ENCODE data around the gene SMURF2.

SMURF2 gene

DNA sequence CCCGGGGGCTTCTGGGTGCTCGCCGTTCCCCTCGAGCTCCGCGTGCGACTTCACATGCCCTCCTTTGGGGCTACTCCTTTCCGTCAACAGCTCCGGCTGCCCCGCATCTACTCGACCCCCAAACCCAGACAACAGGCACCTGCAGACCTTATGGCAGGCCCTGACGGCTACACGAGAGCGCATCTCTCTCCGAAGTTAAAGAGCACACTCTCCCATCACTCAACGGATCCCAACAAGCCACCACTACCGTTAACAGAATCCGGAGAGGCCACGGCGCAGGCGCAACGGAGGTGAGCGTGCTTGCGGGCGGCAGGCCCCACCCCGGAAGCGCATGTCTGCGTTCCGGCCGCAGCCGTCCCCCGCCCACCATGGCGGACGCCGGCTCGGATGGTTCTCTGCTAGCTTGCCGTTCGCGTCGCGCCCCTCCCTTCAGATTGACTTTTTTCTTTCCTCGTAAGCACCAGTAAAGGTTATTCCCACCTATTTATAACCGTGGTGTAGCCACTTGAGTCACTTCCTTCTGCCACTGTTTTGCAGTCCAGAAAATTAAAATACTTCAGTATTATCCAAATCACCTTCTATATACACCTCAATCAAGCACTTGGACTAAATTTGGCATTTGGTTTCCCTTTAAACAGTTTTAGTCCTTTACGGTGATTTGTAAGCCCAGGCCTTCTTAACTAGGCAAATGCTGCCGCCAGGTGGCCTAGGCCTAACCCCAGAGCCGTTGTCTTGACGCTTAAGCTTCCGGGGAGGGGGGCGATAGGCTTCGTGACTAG lies 165.1 kb downstream of the SMURF2 start, which contains the start of gene POLG2:
Gene POLG2 (minus strand): TSS at position 269 of the 779 bp plus-strand sequence. CDS start 86 bp downstream, at position 183.
- peak; percentile 98 for DNase-seq
- TF ChIP-seq, protein P1, sequence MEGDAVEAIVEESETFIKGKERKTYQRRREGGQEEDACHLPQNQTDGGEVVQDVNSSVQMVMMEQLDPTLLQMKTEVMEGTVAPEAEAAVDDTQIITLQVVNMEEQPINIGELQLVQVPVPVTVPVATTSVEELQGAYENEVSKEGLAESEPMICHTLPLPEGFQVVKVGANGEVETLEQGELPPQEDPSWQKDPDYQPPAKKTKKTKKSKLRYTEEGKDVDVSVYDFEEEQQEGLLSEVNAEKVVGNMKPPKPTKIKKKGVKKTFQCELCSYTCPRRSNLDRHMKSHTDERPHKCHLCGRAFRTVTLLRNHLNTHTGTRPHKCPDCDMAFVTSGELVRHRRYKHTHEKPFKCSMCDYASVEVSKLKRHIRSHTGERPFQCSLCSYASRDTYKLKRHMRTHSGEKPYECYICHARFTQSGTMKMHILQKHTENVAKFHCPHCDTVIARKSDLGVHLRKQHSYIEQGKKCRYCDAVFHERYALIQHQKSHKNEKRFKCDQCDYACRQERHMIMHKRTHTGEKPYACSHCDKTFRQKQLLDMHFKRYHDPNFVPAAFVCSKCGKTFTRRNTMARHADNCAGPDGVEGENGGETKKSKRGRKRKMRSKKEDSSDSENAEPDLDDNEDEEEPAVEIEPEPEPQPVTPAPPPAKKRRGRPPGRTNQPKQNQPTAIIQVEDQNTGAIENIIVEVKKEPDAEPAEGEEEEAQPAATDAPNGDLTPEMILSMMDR (IDR thresholded peaks at IDR 0.05; ENCODE audit: low read depth, low read length) = peak; percentile 76
- peak within 1 kb of the TSS; percentile 77 for H3K4me3 ChIP-seq (ENCODE audit: low read depth, low read length)
- peak within 1 kb of the TSS; percentile 93 for H3K27ac ChIP-seq
- H3K9me3 ChIP-seq (ENCODE audit: severe bottlenecking) = no peaks in the 10 kb centered on the region
- no peaks in the 10 kb centered on the region for H3K27me3 ChIP-seq (ENCODE audit: insufficient read depth, low read depth, severe bottlenecking)
- peaks cover 60% of the 10 kb centered on the region for H3K36me3 ChIP-seq

DNA sequence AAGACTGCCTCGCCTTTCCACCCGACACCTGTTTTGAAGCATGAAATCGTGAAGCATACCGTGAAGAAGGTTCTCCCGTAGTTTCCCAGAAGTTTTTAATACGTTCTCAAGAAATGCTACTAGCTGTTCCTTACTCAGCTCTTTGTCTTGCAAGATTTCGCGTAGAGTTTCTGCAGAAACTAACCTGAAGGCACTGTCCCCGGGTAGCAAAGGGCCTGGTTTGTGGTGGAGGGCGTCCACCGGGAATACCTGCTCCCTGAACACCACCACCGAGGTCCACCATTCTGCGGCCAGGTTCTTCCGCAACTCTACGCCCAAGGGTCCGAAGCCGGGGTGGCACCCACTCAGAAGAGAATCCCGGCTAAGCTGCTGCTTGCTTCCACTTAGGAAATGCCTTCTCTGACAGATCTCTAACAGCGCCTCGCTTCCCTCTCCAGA lies 165.7 kb downstream of the SMURF2 start:
- Histone ChIP-seq H3K27me3 (ENCODE audit: insufficient read depth, low read depth, severe bottlenecking) (no peaks in the 10 kb centered on the region), H3K27ac (peak overlapping the region; percentile 93), H3K9me3 (ENCODE audit: severe bottlenecking) (no peaks in the 10 kb centered on the region), H3K36me3 (peaks cover 58% of the 10 kb centered on the region), H3K4me3 (ENCODE audit: low read depth, low read length) (peak overlapping the region; percentile 77)
- TF ChIP-seq, protein P1 (IDR thresholded peaks at IDR 0.05; ENCODE audit: low read depth, low read length) = no peak
- DNase-seq = no peak

Data from WERI-Rb-1 (cell line).